Measurements from ENCODE around the gene FHOD3.

GRCh38 chr18:36828157-36828629 is 530.7 kb downstream of the FHOD3 start:
- TF ChIP-seq POLR2A (IDR thresholded peaks at IDR 0.05; ENCODE audit: low read length) (no peak), GATA1 (IDR thresholded peaks at IDR 0.05; ENCODE audit: low read depth, low read length) (no peak)
